Pons (tissue), 1 donor: Measurements from ENCODE around the gene SLC22A17.
"Not testable (repeated sequence)": the region's sequence is repeated elsewhere in the genome, so short reads cannot be mapped to it uniquely, and the experiment has no call there.

Source experiments
- DNase-seq: peaks from one replicate; pipeline ENCODE4 v3.0.0-alpha.2; 2016; ENCODE audit warnings: low spot score

SLC22A17 gene

GRCh38 chr14:23352506-23353432 lies at the start of gene SLC22A17:
Gene SLC22A17 (minus strand): TSS chr14:23352887.
- DNase-seq = peak; percentile 94

DNA sequence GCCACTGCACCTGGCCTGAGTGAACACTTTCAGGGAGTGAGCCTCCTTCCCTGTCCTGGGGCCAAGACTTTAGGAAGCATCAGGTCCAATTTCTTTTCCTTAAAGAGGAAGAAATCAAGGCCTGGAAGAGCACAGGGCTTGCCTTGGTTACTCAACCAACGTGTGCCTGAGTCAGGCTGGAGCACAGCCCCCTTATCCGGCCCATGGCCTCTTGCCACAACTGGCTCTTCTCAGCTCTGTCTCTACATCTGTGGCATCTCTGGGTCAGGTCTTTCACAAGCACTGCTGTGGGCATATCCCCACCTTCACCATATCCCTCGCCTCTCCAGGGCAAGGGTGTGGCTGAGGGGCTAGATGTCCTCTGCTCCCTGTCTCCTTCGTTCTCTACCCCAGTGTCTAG lies 48.6 kb upstream of the SLC22A17 start:
- DNase-seq = no peak

DNA sequence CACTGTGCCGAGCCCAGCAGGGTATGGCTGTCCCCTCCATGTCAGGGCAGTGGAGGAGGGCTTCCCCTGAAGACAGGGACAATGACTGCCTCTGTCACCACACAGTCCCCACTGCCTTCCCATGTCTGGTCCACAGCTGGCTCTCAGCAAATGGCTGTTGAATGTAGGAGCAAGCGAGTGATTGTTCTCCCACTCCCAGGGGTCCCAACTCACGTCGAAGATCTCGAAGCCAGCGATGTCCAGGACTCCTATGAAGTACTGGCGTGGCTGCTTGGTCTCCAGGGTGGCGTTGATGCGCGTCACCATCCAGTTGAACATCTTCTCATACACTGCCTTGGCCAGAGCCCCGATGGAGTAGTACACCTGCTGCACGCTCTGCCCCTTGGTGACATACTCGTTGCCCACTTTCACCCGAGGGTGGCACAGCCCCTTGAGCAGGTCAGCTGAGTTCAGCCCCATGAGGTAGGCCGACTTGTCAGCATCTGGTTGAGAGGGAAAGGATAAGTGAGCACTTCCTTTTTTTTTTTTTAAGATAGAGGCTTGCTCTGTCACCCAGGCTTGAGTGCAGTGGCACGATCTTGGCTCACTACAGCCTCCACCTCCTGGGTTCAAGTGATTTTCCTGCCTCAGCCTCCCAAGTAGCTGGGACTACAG lies 47.9 kb upstream of the SLC22A17 start:
- DNase-seq = not testable (repeated sequence)

GRCh38 chr14:23399591-23399990 lies 46.9 kb upstream of the SLC22A17 start:
- DNase-seq = no peak

DNA sequence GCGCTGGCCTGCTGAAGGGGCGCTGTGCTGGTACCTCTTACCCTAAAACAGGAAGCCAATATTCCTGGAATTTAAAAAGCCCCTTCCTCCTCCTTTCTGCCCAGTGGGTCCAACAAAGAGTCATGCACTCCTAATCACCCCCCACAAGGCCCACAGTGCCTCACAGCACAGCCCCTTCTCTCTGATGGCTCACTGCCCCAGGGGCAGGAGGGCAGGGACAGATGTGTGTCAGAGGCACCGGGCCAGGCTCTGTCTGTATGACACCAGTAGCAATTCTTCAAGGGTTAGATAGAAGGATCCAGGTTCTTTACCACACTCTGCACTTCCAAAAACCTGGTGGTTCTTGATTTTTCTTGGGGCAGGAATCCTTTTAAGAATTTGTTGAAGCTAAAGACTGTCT lies 46.4 kb upstream of the SLC22A17 start:
- DNase-seq = no peak

DNA sequence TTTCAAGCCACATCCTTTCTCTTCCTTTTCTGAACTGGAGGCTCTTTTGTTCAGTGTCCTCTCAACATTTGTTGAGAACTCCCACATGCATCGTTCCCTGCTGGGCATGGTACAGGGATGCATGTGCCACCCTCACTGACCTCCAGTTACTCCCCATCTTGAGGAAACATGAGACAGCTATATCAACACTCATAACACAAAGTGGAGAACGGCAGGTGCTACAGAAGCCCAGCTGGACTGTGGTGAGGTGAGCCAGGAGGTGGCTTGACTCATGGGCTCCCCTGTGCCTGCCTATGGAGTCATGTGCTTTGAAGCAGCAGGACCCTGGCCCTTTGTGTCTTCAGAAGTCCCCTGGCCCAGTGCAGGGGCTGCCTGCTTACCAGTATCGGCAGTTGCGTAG lies 45.7 kb upstream of the SLC22A17 start:
- no peak for DNase-seq

DNA sequence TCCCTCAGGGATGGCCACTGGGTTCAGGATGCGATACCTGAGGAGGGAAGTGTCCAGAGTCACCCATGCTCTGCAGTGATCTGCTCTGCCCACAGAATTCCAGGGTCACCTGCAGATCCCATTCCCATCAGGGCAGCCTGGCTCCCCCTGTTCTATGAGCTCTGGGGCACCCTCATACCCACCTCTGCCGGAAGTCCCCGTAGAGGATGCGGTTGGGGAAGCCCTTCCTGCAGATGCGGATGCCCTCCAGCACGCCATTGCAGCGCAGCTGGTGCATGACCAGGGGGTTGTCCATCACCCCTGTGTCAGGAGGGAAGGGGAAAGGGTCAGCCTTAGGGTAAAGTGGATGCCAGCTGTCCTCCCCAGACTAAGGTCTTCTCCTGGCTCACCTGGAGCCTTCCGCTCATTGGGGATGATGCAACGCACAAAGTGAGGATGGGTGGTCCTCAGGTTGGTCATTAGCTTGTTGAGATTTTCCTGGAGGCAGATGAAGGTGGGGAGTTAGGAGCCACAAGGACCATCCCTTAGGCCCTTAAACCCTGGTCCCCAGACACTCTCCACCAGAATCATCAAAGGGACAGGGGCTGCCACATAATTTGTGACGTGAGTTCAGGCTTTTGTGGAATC lies 44.2 kb upstream of the SLC22A17 start:
- no peak for DNase-seq

DNA sequence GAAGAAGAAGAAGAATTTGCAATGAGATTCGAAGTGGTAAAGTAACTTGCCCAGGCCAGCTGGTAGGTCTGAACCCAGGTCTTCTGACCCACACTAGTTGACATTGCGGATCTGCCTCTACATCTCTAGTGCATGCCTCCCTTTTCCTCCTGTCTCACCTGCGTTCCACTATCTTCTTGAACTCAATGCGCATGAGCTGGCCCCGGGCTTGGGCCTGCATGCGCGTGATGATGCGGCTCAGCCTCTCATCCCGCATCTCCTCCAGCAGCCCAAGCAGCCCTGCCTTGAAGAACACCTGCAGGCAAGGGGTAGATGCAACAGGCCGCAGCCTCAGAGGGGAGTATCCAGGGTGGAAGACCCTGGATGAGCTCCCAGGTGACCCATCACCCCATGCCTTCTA lies 43.4 kb upstream of the SLC22A17 start:
- DNase-seq = no peak

DNA sequence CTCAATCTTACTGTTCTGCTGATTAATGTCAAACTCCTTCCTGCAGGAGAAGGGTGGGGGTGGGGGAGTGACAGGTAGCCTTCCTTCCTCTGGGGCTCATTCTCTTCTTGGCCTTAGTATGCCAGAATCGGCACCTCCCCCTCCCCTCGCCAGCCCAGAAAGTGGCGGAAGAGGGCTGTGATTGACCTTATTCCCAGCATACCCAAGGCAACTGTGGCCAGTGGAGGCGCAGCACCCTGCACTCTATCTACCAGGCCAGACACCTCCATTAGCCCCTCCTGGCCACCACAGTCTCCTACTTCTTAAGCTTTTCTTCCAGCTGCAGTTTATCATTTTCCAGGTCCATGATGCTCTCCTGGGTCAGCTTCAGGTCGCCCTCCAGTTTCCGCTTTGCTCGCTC lies 39.9 kb upstream of the SLC22A17 start:
- DNase-seq = no peak

DNA sequence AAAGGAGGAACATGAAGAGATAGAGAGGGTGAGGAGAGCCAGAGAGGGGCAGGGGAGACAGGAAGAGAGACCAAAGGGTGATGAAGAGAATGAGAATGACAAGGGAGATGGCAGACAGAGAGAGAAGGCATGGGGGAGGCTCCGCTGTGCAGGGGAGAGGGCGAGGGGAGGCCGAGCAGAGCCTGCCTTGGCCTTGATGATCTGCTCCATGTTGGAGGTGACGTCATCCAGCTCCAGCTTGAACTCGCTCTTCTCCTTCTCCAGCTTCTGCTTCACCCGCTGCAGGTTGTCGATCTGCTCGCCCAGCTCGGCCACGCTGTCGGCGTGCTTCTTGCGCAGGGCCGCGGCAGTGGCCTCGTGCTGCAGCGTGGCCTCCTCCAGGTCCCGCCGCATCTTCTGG lies 37.2 kb upstream of the SLC22A17 start:
- DNase-seq = not testable (repeated sequence)

- DNase-seq = no peak
Observed at GRCh38 chr14:23389396-23389795, 36.7 kb upstream of the SLC22A17 start.

GRCh38 chr14:23388996-23389395 lies 36.3 kb upstream of the SLC22A17 start:
- DNase-seq = no peak

DNA sequence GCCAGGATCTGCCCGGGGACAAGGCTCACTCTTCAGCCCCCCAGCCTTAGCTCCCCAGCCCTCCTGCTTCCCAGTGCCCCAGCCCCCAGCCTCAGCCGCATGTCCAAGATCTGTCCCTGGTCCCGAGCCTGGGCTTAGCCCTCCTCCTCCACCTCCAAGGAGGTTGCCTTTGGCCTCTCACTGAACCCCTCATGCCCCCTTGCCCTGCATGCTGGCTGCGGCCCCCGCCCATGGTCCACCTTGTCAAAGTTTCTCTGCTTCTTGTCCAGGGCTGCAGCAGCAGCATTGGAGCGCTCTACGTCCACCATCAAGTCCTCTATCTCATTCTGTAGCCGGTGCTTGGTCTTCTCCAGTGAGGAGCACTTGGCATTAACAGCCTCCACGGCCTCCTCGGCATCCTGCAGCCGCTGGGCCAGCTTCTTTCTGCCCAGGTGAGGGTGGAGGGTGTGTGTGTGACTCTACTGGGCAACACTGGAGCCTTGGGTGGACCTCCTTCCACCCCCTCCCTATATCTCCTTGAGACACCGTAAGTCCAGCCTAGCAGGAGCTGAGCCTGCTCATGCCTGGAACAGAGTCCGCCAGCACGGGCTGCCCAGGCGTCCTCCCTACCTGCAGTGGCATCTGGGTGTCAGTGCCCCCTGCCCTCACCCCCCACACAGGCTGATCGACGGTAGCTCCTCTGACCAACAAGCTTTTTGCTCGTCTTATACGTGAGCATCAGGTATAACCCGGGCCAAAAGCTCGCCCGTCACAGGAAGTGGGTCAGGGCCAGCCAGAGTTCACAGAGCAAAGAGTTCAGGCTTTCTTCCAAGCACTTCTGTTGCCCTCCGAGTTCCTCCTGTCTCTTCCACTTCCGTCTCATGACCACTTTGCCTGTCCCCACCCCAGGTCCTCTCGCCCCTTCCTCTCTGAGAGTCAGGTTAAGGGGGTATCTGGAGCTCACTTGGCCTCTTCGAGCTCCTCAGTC lies 35.5 kb upstream of the SLC22A17 start:
- no peak for DNase-seq

GRCh38 chr14:23386999-23387398 lies 34.3 kb upstream of the SLC22A17 start:
- no peak for DNase-seq

DNA sequence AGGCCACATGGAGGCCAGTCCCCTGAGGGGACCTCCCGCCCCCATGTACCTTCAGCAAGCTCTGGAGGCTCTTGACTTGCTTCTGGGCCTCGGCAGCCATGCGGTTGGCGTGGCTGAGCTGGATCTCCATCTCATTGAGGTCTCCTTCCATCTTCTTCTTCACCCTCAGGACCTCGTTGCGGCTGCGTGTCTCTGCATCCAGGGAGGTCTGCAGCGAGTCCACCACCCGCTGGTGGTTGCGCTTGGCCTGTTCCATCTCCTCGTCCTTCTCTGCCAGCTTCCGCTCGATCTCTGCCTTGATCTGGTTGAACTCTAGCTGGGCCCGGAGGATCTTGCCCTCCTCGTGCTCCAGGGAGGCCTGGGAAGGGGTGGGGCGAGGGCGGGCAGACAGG lies 33.6 kb upstream of the SLC22A17 start:
- not testable (repeated sequence) for DNase-seq

GRCh38 chr14:23385642-23386265 lies 33.1 kb upstream of the SLC22A17 start:
- DNase-seq = no peak

DNA sequence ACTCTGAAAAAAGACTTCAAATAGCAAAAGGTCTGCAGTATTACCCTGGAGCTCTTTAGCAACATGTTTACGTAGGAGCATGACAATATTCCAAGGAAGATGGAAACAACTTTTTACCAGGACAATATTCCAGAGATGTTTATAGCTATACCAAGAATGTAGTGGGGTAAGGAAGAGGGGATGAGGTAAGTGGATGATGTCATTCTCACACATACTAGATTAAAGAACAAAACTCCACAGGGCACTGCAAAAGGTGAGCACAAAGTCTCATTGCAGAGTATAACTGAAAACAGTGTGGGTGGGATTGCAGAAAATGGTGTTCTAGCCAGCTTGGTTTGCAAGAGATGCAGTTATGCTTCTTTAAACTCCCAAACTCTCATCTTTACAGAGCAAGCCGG lies 32.6 kb upstream of the SLC22A17 start:
- DNase-seq = no peak

GRCh38 chr14:23384364-23385080 lies 31.8 kb upstream of the SLC22A17 start:
- no peak for DNase-seq

GRCh38 chr14:23382731-23383440 lies 30.2 kb upstream of the SLC22A17 start:
- no peak for DNase-seq

DNA sequence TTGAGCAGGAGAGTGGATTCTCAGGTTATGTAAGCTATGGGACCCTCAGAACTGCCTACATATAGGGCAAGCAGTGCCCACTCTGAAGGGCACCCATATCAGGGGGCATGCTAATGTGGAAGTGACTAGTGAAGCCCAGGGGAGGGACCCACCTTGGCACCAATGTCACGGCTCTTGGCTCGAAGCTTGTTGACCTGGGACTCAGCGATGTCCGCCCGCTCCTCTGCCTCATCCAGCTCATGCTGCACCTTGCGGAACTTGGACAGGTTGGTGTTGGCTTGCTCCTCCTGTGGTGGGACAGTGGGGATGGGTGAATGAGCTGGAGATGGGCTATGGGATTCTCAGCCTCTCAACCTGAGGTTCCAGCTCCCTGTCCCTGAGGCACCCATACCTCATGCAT lies 29.6 kb upstream of the SLC22A17 start:
- DNase-seq = no peak
